GM06990 (cell line): Measurements from ENCODE around the gene SERPINH1.

ENCODE experiments used
- DNase-seq: peaks from one replicate; pipeline ENCODE4 v3.0.0-alpha.2; 2011; ENCODE audit not compliant: insufficient read length; ENCODE audit errors: extremely low read depth
- H3K27me3 ChIP-seq: replicated peaks from 2 replicates; pipeline ENCODE4 v1.6.0; 2011; ENCODE audit warnings: low read length; ENCODE audit not compliant: control insufficient read depth, insufficient read depth
- H3K36me3 ChIP-seq: 2 replicates; pipeline ENCODE4 v1.5.1; 2011; ENCODE audit warnings: low read length; ENCODE audit not compliant: control insufficient read depth, insufficient read depth
- H3K4me3 ChIP-seq: replicated peaks from 2 replicates; pipeline ENCODE4 v1.5.1; 2011; ENCODE audit warnings: low read depth, mild to moderate bottlenecking, control low read depth, low read length
- CTCF ChIP-seq: IDR thresholded peaks from 2 replicates; pipeline ENCODE4 v1.5.1; 2011; ENCODE audit warnings: low read length, control low read depth, mild to moderate bottlenecking, inconsistent platforms; ENCODE audit not compliant: insufficient read depth, poor library complexity, severe bottlenecking

SERPINH1 gene

GRCh38 chr11:75611823-75612222, 49.8 kb downstream of the SERPINH1 start:
- Histone ChIP-seq H3K4me3 (no peak overlapping the region), H3K36me3 (no peaks in the 10 kb centered on the region), H3K27me3 (peaks cover 1% of the 10 kb centered on the region)
- no peak for DNase-seq
- TF ChIP-seq CTCF = no peak

GRCh38 chr11:75615751-75616150, 53.7 kb downstream of the SERPINH1 start:
- no peaks in the 10 kb centered on the region; the same call in none of the 2 replicates for H3K27me3 ChIP-seq
- TF ChIP-seq CTCF = no peak
- H3K4me3 ChIP-seq = no peak overlapping the region

GRCh38 chr11:75616281-75616680, 54.2 kb downstream of the SERPINH1 start:
- no peak for DNase-seq
- H3K27me3 ChIP-seq = no peaks in the 10 kb centered on the region; the same call in none of the 2 replicates
- H3K4me3 ChIP-seq = no peak overlapping the region
- no peak for TF ChIP-seq CTCF
- no peaks in the 10 kb centered on the region for H3K36me3 ChIP-seq

More at GRCh38 chr11:75615751-75616150, 53.7 kb downstream of the SERPINH1 start:
- DNase-seq = no peak
- H3K36me3 ChIP-seq = no peaks in the 10 kb centered on the region
